Trophoblast cell (in vitro differentiated cells and primary cell): ENCODE data around the gene TMCC1.
A peak's percentile ranks its signal among the peaks of the same experiment; 100 is the strongest.

Experiments used
- DNase-seq, 2 donors: peaks; one replicate each; pipeline ENCODE4 v3.0.0-alpha.2; 2016
- H2AFZ ChIP-seq: 2 replicates; pipeline ENCODE4 v1.6.1; 2013; ENCODE audit warnings: low read length, moderate library complexity, mild to moderate bottlenecking; ENCODE audit not compliant: insufficient read depth, poor library complexity
- H2AK5ac ChIP-seq: 2 replicates; pipeline ENCODE4 v1.6.1; 2013; ENCODE audit warnings: mild to moderate bottlenecking, low read length
- H2BK120ac ChIP-seq: 2 replicates; pipeline ENCODE4 v1.6.1; 2013; ENCODE audit warnings: low read length, mild to moderate bottlenecking, moderate library complexity; ENCODE audit not compliant: insufficient read depth, poor library complexity
- H2BK12ac ChIP-seq: 2 replicates; pipeline ENCODE4 v1.6.1; 2013; ENCODE audit warnings: mild to moderate bottlenecking, low read length, moderate library complexity
- H2BK5ac ChIP-seq: 2 replicates; pipeline ENCODE4 v1.6.1; 2013; ENCODE audit warnings: low read length, low read depth, moderate library complexity, mild to moderate bottlenecking; ENCODE audit not compliant: poor library complexity
- H3K14ac ChIP-seq: 2 replicates; pipeline ENCODE4 v1.6.1; 2013; ENCODE audit warnings: mild to moderate bottlenecking, low read length
- H3K18ac ChIP-seq: 2 replicates; pipeline ENCODE4 v1.6.1; 2013; ENCODE audit warnings: mild to moderate bottlenecking, low read length
- H3K23ac ChIP-seq: 2 replicates; pipeline ENCODE4 v1.6.1; 2013; ENCODE audit warnings: low read length
- H3K27ac ChIP-seq: 2 replicates; pipeline ENCODE4 v1.5.1; 2013; ENCODE audit warnings: low read depth, mild to moderate bottlenecking, inconsistent platforms, low read length, moderate library complexity
- H3K27me3 ChIP-seq: 2 replicates; pipeline ENCODE4 v1.6.1; 2013; ENCODE audit warnings: inconsistent platforms, mild to moderate bottlenecking, low read length, moderate library complexity; ENCODE audit not compliant: insufficient read depth
- H3K36me3 ChIP-seq, 2 experiments: 1 replicate in 1 of 2; 2 replicates in 1 of 2; pipeline ENCODE4 v1.6.1; 2013; ENCODE audit warnings: low read length in 2 of 2, mild to moderate bottlenecking in 2 of 2, moderate library complexity in 1 of 2; ENCODE audit not compliant: insufficient read depth in 2 of 2, control insufficient read depth in 1 of 2
- H3K4ac ChIP-seq: 2 replicates; pipeline ENCODE4 v1.6.1; 2013; ENCODE audit warnings: low read depth, mild to moderate bottlenecking, low read length, moderate library complexity
- H3K4me1 ChIP-seq, 2 experiments: 1 replicate in 1 of 2; 2 replicates in 1 of 2; pipeline ENCODE4 v1.6.1; 2013; ENCODE audit warnings: low read length in 2 of 2, mild to moderate bottlenecking in 2 of 2, moderate library complexity in 1 of 2; ENCODE audit not compliant: insufficient read depth in 2 of 2, control insufficient read depth in 1 of 2
- H3K4me2 ChIP-seq: 2 replicates; pipeline ENCODE4 v1.6.1; 2013; ENCODE audit warnings: inconsistent platforms, mild to moderate bottlenecking, low read length, moderate library complexity
- H3K4me3 ChIP-seq: 2 replicates; pipeline ENCODE4 v1.5.1; 2013; ENCODE audit warnings: mild to moderate bottlenecking, low read depth, low read length, inconsistent platforms
- H3K79me1 ChIP-seq: one replicate; pipeline ENCODE4 v1.6.1; 2013; ENCODE audit warnings: low read length
- H3K79me2 ChIP-seq: 2 replicates; pipeline ENCODE4 v1.6.1; 2013; ENCODE audit warnings: low read length, mild to moderate bottlenecking; ENCODE audit not compliant: control insufficient read depth, insufficient read depth, poor library complexity
- H3K9ac ChIP-seq: 2 replicates; pipeline ENCODE4 v1.6.1; 2013; ENCODE audit warnings: mild to moderate bottlenecking, low read length
- H3K9me3 ChIP-seq: 2 replicates; pipeline ENCODE4 v1.6.1; 2013; ENCODE audit warnings: low read depth, mild to moderate bottlenecking, control low read depth, inconsistent platforms, low read length; ENCODE audit not compliant: insufficient read depth
- H4K12ac ChIP-seq: 2 replicates; pipeline ENCODE4 v1.6.1; 2013; ENCODE audit warnings: low read depth, mild to moderate bottlenecking, low read length, moderate library complexity
- H4K8ac ChIP-seq: 2 replicates; pipeline ENCODE4 v1.6.1; 2013; ENCODE audit warnings: low read depth, mild to moderate bottlenecking, low read length, moderate library complexity
- H4K91ac ChIP-seq: one replicate; pipeline ENCODE4 v1.6.1; 2013; ENCODE audit warnings: low read depth, mild to moderate bottlenecking, low read length, moderate library complexity
- WGBS: extraction: QIAGEN DNeasy Blood & Tissue Kit; methylation state at CpG from one replicate; pipeline ENCODE4 v1.1.7; 2013; ENCODE audit warnings: missing lambda C conversion rate; ENCODE audit not compliant: insufficient read length, insufficient coverage; ENCODE audit errors: extremely low coverage; 5-methylcytosine and 5-hydroxymethylcytosine counted together

Gene TMCC1

GRCh38 chr3:129840707-129841360, 52.7 kb downstream of the TMCC1 start:
- Histone ChIP-seq H3K4me2 (no peak overlapping the region), H3K4me1 (peaks cover 8 to 13% of the 10 kb centered on the region in 2 experiments), H2BK120ac (no peak overlapping the region), H3K14ac (no peak overlapping the region), H3K79me2 (no peaks in the 10 kb centered on the region), H2BK12ac (no peak overlapping the region), H4K12ac (no peak overlapping the region), H3K36me3 (peaks cover 0 to 2% of the 10 kb centered on the region in 2 experiments), H2AFZ (no peak overlapping the region), H3K9ac (no peak overlapping the region), H3K27ac (no peak overlapping the region), H2AK5ac (no peak overlapping the region), H3K79me1 (peaks cover 4% of the 10 kb centered on the region), H3K27me3 (no peaks in the 10 kb centered on the region), H3K9me3 (peaks cover 2% of the 10 kb centered on the region), H4K8ac (no peak overlapping the region), H3K18ac (no peak overlapping the region), H2BK5ac (no peak overlapping the region), H3K23ac (no peak overlapping the region), H4K91ac (no peak overlapping the region), H3K4ac (no peak overlapping the region), H3K4me3 (no peak overlapping the region)
- WGBS = no CpG with 5 or more reads among the region's 5 CpGs
- no peak for DNase-seq

GRCh38 chr3:129838086-129838485, 55.4 kb downstream of the TMCC1 start:
- H3K4ac ChIP-seq = no peak overlapping the region
- H4K91ac ChIP-seq = no peak overlapping the region
- H2BK5ac ChIP-seq = no peak overlapping the region
- no peak overlapping the region for H3K4me3 ChIP-seq
- no peak overlapping the region for H2BK120ac ChIP-seq
- H3K18ac ChIP-seq = no peak overlapping the region
- H4K12ac ChIP-seq = no peak overlapping the region
- no CpG with 5 or more reads among the region's 6 CpGs for WGBS
- no peak overlapping the region for H3K23ac ChIP-seq
- H3K27me3 ChIP-seq = no peaks in the 10 kb centered on the region
- no peak overlapping the region for H2BK12ac ChIP-seq
- peaks cover 8 to 13% of the 10 kb centered on the region in 2 experiments for H3K4me1 ChIP-seq
- H3K9ac ChIP-seq = no peak overlapping the region
- peaks cover 2% of the 10 kb centered on the region for H3K9me3 ChIP-seq
- H2AFZ ChIP-seq = no peak overlapping the region
- H3K36me3 ChIP-seq = peaks cover 0 to 2% of the 10 kb centered on the region in 2 experiments
- H4K8ac ChIP-seq = no peak overlapping the region
- no peak overlapping the region for H3K27ac ChIP-seq
- DNase-seq = no peak
- no peak overlapping the region for H2AK5ac ChIP-seq
- peaks cover 4% of the 10 kb centered on the region for H3K79me1 ChIP-seq
- H3K79me2 ChIP-seq = peaks cover 2% of the 10 kb centered on the region
- no peak overlapping the region for H3K14ac ChIP-seq
- no peak overlapping the region for H3K4me2 ChIP-seq

GRCh38 chr3:129837065-129837642, 56.4 kb downstream of the TMCC1 start:
- DNase-seq = no peak
- H4K8ac ChIP-seq = no peak overlapping the region
- H2AK5ac ChIP-seq = no peak overlapping the region
- no peak overlapping the region for H3K18ac ChIP-seq
- no peak overlapping the region for H2BK120ac ChIP-seq
- H3K4me2 ChIP-seq = peak overlapping the region; percentile 12
- H3K27me3 ChIP-seq = no peaks in the 10 kb centered on the region
- no peak overlapping the region for H2BK12ac ChIP-seq
- H2BK5ac ChIP-seq = no peak overlapping the region
- peaks cover 4% of the 10 kb centered on the region for H3K79me1 ChIP-seq
- no peak overlapping the region for H3K4ac ChIP-seq
- peaks cover 8 to 13% of the 10 kb centered on the region in 2 experiments for H3K4me1 ChIP-seq
- peak overlapping the region; percentile 67 for H3K27ac ChIP-seq
- H3K4me3 ChIP-seq = no peak overlapping the region
- no peak overlapping the region for H4K12ac ChIP-seq
- WGBS = no CpG with 5 or more reads among the region's 2 CpGs
- no peak overlapping the region for H2AFZ ChIP-seq
- peaks cover 2% of the 10 kb centered on the region for H3K79me2 ChIP-seq
- no peak overlapping the region for H3K9ac ChIP-seq
- H3K9me3 ChIP-seq = peaks cover under 1% of the 10 kb centered on the region
- no peak overlapping the region for H3K14ac ChIP-seq
- H4K91ac ChIP-seq = no peak overlapping the region
- H3K36me3 ChIP-seq = peaks cover 0 to 2% of the 10 kb centered on the region in 2 experiments
- no peak overlapping the region for H3K23ac ChIP-seq

GRCh38 chr3:129836381-129837064, 57.0 kb downstream of the TMCC1 start:
- Histone ChIP-seq H4K12ac (no peak overlapping the region), H3K14ac (no peak overlapping the region), H2AFZ (no peak overlapping the region), H2BK120ac (peak overlapping the region; percentile 15), H3K9me3 (no peaks in the 10 kb centered on the region), H3K79me1 (peaks cover 4% of the 10 kb centered on the region), H2BK5ac (no peak overlapping the region), H4K8ac (no peak overlapping the region), H3K36me3 (no peaks in the 10 kb centered on the region), H3K79me2 (peaks cover 2% of the 10 kb centered on the region), H3K4me3 (no peak overlapping the region), H4K91ac (no peak overlapping the region), H3K27ac (peak overlapping the region; percentile 67), H3K9ac (no peak overlapping the region), H3K18ac (peak overlapping the region; percentile 6), H3K4me1 (peaks cover 8 to 13% of the 10 kb centered on the region in 2 experiments), H3K4me2 (peak overlapping the region; percentile 12), H3K27me3 (no peaks in the 10 kb centered on the region), H3K23ac (no peak overlapping the region), H2BK12ac (peak overlapping the region; percentile 38), H2AK5ac (no peak overlapping the region), H3K4ac (no peak overlapping the region)
- no peak for DNase-seq
- no CpG with 5 or more reads among the region's 2 CpGs for WGBS
